ENCODE data around the gene PROZ. TPM values are rescaled to one million over a fixed set of nuclear protein-coding genes. Genes with fewer than 3 reads are reported as not detected.

The PROZ gene
- total RNA-seq, 6 experiments from 2014 or later, result not detected

DNA sequence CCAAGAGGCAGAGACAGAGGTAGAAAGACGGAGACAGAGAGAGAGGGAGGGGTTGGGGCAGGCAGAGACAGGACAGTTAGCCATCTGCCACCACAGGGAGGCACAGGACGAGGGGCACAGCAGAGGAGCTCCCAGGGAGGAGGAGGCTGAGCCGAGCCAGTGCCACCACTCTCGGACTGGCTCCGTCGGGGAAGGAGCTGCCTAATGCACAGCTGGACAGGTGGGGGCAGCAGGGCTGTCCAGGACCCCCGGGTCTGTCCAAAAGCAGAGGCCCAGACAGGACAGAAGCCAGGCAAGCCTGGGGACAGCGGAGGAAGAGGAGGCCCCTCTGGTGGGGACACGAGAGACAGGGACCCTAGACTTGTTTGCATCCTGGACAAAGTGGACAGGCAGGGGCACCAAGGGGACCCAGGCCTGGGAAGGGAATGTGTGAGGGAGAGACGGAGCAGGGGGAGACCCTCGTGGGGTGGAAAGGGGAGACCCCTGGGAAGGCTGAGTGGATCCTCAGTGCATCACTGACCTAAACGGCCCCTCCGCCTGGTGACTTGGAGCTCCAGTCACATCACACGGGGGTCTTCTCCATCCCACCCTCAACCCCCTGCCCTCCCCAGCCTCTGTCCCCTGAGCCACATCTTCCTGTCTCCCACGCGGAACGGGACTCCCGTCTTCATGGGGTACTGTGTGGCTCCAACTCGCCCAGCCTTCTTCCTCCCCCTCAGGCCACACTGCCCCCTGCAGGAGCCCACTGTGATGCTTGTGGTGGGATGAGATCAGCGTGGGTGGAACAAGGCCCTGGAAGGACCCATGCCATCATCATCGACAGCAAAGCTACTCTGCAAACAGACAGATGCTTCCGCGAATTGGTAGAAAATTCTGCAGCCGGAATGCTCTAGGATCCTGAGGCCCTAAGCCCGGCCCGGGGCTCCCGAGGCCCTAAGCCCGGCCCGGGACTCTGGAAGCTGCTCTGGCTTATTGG lies 34.9 kb upstream of the PROZ start:
- Mint-ChIP-seq H3K9me3 (no peaks in the 10 kb centered on the region), H3K4me1 (ENCODE audit: low read depth) (peaks cover 18% of the 10 kb centered on the region), H3K36me3 (ENCODE audit: low read depth) (no peaks in the 10 kb centered on the region), H3K4me3 (peak overlapping the region; percentile 86), H3K27ac (peak overlapping the region; percentile 70; the same call in 1 of the 2 replicates), H3K27me3 (ENCODE audit: insufficient read depth) (peaks cover 3% of the 10 kb centered on the region)
- no peak for DNase-seq
- TF ChIP-seq, protein P1, sequence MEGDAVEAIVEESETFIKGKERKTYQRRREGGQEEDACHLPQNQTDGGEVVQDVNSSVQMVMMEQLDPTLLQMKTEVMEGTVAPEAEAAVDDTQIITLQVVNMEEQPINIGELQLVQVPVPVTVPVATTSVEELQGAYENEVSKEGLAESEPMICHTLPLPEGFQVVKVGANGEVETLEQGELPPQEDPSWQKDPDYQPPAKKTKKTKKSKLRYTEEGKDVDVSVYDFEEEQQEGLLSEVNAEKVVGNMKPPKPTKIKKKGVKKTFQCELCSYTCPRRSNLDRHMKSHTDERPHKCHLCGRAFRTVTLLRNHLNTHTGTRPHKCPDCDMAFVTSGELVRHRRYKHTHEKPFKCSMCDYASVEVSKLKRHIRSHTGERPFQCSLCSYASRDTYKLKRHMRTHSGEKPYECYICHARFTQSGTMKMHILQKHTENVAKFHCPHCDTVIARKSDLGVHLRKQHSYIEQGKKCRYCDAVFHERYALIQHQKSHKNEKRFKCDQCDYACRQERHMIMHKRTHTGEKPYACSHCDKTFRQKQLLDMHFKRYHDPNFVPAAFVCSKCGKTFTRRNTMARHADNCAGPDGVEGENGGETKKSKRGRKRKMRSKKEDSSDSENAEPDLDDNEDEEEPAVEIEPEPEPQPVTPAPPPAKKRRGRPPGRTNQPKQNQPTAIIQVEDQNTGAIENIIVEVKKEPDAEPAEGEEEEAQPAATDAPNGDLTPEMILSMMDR (IDR thresholded peaks at IDR 0.05), result peak; percentile 56; the same call in 1 of the 2 replicates

- DNase-seq, result no peak
- no peak overlapping the region for H3K4me3 Mint-ChIP-seq
- H3K27me3 Mint-ChIP-seq (ENCODE audit: insufficient read depth), result peaks cover 3% of the 10 kb centered on the region
- no peaks in the 10 kb centered on the region for H3K36me3 Mint-ChIP-seq (ENCODE audit: low read depth)
- no peaks in the 10 kb centered on the region for H3K9me3 Mint-ChIP-seq
- no peak overlapping the region for H3K27ac Mint-ChIP-seq
- TF ChIP-seq, protein P1 (IDR thresholded peaks at IDR 0.05), result no peak
- H3K4me1 Mint-ChIP-seq (ENCODE audit: low read depth), result peaks cover 18% of the 10 kb centered on the region
Observed at GRCh38 chr13:113124211-113124970, 34.1 kb upstream of the PROZ start.

GRCh38 chr13:113125506-113126264 lies 32.8 kb upstream of the PROZ start:
- Mint-ChIP-seq H3K36me3 (ENCODE audit: low read depth) (no peaks in the 10 kb centered on the region), H3K4me3 (no peak overlapping the region), H3K4me1 (ENCODE audit: low read depth) (peaks cover 18% of the 10 kb centered on the region), H3K27me3 (ENCODE audit: insufficient read depth) (peaks cover 3% of the 10 kb centered on the region), H3K9me3 (no peaks in the 10 kb centered on the region), H3K27ac (no peak overlapping the region)
- no peak for DNase-seq
- TF ChIP-seq, protein P1 (IDR thresholded peaks at IDR 0.05), result no peak

DNA sequence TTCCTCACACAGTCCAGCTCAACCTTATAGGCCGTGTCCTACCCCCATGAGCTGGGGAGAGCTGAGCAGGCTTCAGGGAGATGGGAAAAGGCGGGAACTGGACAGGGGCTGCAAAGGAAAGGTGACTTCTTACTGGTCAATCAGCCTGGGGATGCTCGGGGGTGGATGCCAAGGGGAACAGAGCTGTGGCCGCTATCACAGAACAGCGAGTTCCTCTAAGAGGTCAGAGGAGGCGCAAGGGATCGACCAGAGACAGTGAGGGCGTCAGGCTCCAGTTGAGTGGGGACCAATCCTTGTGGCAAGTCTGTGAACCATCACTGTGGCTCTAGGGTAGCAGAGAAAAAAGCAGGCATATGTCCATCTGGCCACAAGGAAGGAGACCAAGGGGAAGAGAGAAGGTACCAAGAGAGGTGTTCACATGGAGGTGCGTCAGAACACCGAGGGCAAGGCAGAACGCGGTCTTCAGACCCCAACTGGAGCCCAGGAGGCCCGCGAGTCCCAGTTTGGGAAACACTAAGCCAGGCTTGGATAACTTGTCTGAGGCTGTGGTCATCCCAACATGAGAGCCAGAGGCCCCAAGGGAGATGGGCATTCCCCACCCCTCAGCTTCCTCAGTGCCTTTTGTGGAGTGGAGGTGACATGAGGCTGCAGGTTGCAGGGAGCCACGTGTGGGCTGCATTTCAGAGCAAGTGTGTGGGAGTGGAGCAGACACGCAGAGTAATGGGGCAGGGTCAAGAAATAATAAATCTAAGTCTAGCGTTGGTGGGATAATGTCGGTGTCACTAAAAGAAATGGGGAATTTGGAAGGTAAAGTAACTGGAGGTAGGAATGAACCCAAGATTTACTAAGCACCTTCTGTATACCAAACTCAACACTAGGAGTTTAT lies 31.9 kb upstream of the PROZ start:
- Mint-ChIP-seq H3K27me3 (ENCODE audit: insufficient read depth) (peaks cover 3% of the 10 kb centered on the region), H3K36me3 (ENCODE audit: low read depth) (no peaks in the 10 kb centered on the region), H3K27ac (no peak overlapping the region), H3K4me1 (ENCODE audit: low read depth) (peaks cover 18% of the 10 kb centered on the region), H3K4me3 (no peak overlapping the region), H3K9me3 (no peaks in the 10 kb centered on the region)
- TF ChIP-seq, protein P1 (IDR thresholded peaks at IDR 0.05), result no peak
- no peak for DNase-seq

Measured in HFFc6 (cell line).